ENCODE results near the gene TBC1D22A. TPM values are rescaled to one million over a fixed set of nuclear protein-coding genes. Genes with fewer than 3 reads are reported as not detected.
A peak's percentile ranks its signal among the peaks of the same experiment; 100 is the strongest.
"Not testable (repeated sequence)": the region's sequence is repeated elsewhere in the genome, so short reads cannot be mapped to it uniquely, and the experiment has no call there.

The TBC1D22A gene
- total RNA-seq, 6 experiments from 2014 or later, result 20.4 to 24.1 (median 22.2) TPM

GRCh38 chr22:47168900-47169800 is 406.7 kb downstream of the TBC1D22A start:
- Mint-ChIP-seq H3K27me3 (ENCODE audit: insufficient read depth) (peaks cover 5% of the 10 kb centered on the region), H3K9me3 (no peaks in the 10 kb centered on the region), H3K27ac (no peak overlapping the region), H3K36me3 (ENCODE audit: low read depth) (no peaks in the 10 kb centered on the region; the same call in 1 of the 2 replicates), H3K4me3 (no peak overlapping the region), H3K4me1 (ENCODE audit: low read depth) (no peaks in the 10 kb centered on the region)
- no peak for DNase-seq
- peak; percentile 64 for TF ChIP-seq CTCF (IDR thresholded peaks at IDR 0.05)

GRCh38 chr22:47169801-47170140 is 407.3 kb downstream of the TBC1D22A start:
- H3K4me3 Mint-ChIP-seq, result no peak overlapping the region
- no peak overlapping the region for H3K27ac Mint-ChIP-seq
- H3K27me3 Mint-ChIP-seq (ENCODE audit: insufficient read depth), result peaks cover 5% of the 10 kb centered on the region
- H3K9me3 Mint-ChIP-seq, result no peaks in the 10 kb centered on the region
- DNase-seq, result no peak
- no peak for TF ChIP-seq CTCF (IDR thresholded peaks at IDR 0.05)
- H3K4me1 Mint-ChIP-seq (ENCODE audit: low read depth), result no peaks in the 10 kb centered on the region
- no peaks in the 10 kb centered on the region; the same call in 1 of the 2 replicates for H3K36me3 Mint-ChIP-seq (ENCODE audit: low read depth)

- not testable (repeated sequence) for DNase-seq; H3K4me3 Mint-ChIP-seq; H3K9me3 Mint-ChIP-seq; H3K27ac Mint-ChIP-seq; H3K27me3 Mint-ChIP-seq (ENCODE audit: insufficient read depth); H3K36me3 Mint-ChIP-seq (ENCODE audit: low read depth); H3K4me1 Mint-ChIP-seq (ENCODE audit: low read depth)
Observed at GRCh38 chr22:47170511-47171440, 408.3 kb downstream of the TBC1D22A start.

- H3K9me3 Mint-ChIP-seq, result 0 out of 2 replicates have a peak, but pooled peaks cover under 1% of the 10 kb centered on the region
- TF ChIP-seq CTCF (IDR thresholded peaks at IDR 0.05), result no peak
- no peak overlapping the region for H3K4me3 Mint-ChIP-seq
- peaks cover 7% of the 10 kb centered on the region; the same call in 1 of the 2 replicates for H3K36me3 Mint-ChIP-seq (ENCODE audit: low read depth)
- no peak overlapping the region for H3K27ac Mint-ChIP-seq
- no peak for DNase-seq
- no peaks in the 10 kb centered on the region for H3K4me1 Mint-ChIP-seq (ENCODE audit: low read depth)
- H3K27me3 Mint-ChIP-seq (ENCODE audit: insufficient read depth), result peaks cover 4% of the 10 kb centered on the region
Observed at GRCh38 chr22:47171441-47172221, 409.2 kb downstream of the TBC1D22A start.

- H3K36me3 Mint-ChIP-seq (ENCODE audit: low read depth), result peaks cover 7% of the 10 kb centered on the region; the same call in 1 of the 2 replicates
- H3K9me3 Mint-ChIP-seq, result peaks cover 6% of the 10 kb centered on the region; the same call in 1 of the 2 replicates
- TF ChIP-seq CTCF (IDR thresholded peaks at IDR 0.05), result no peak
- H3K4me1 Mint-ChIP-seq (ENCODE audit: low read depth), result no peaks in the 10 kb centered on the region
- H3K4me3 Mint-ChIP-seq, result no peak overlapping the region
- DNase-seq, result no peak
- peaks cover 4% of the 10 kb centered on the region for H3K27me3 Mint-ChIP-seq (ENCODE audit: insufficient read depth)
- no peak overlapping the region for H3K27ac Mint-ChIP-seq
Observed at GRCh38 chr22:47172771-47173534, 410.5 kb downstream of the TBC1D22A start.

Measured in HFFc6 (cell line).